GM19328 (cell line): ENCODE measurements around the gene ACP5.
"Not testable (repeated sequence)": the region's sequence is repeated elsewhere in the genome, so short reads cannot be mapped to it uniquely, and the experiment has no call there.

Experiments
- ATAC-seq: cut with Tn5 transposase; IDR thresholded peaks from one replicate; pipeline ENCODE4 v1.9.1; 2021; ENCODE audit warnings: mild to moderate bottlenecking, moderate library complexity; ENCODE audit not compliant: unreplicated experiment

ACP5 gene

DNA sequence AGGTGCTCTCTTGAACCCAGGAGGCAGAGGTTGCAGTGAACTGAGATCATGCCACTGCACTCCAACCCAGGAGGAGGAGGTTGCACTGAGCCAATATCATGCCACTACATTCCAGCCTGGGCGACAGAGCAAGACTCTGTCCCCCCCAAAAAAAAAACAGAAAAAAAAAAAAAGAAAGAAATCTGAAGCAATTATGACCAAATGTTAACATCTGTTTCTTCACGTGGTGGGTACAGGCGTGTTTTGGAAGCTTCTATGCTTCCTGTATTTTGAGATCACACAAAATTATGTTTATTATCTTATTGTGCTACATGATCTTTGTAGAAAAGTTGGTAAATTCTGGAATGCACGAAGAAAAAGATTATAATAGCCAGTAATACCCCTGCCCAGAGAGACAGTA is 2.7 kb upstream of the ACP5 start:
- no peak for ATAC-seq

DNA sequence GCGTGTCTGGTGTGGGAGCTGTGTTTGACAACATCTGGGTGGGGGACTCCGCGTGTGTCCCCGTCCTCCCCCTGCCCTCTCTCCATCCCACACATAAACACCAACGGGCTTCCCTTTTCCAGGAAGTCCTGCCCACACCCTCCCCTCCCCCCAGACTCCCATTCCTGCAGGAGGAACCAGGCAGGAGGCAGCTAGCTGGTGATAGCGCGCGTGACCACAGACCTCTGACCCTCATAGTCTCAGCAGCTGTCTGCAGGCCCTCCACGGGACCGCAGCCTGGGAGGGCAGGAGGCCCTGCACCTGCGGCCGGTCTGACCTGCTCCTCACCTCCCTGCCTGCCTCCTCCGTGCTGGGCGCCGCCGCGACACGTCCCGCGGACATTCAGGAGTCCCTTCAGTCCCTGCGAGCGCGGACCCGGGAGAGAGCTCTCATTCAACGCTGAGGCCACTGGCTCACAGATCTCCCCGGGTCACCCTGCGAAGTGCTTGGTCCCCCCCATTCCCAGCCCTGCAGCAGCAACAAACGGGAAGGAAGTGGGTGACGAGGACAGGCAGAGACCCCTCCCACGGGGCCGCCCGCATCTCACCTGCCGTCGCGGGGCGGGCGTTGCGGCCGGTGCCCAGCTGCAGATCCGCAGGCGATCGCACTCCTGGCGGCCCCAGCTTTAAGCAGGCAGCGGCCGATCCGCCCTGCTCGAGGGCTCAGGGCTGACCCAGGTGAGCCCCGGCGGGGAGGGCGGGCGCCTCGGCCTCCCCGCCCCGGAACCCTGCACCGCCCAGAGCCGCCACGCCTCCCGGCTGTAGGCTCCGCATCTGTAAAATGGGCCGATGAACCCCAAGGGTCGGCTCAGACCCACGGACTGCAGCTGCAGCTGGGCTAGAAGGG is 1.1 kb upstream of the ACP5 start:
- no peak for ATAC-seq

DNA sequence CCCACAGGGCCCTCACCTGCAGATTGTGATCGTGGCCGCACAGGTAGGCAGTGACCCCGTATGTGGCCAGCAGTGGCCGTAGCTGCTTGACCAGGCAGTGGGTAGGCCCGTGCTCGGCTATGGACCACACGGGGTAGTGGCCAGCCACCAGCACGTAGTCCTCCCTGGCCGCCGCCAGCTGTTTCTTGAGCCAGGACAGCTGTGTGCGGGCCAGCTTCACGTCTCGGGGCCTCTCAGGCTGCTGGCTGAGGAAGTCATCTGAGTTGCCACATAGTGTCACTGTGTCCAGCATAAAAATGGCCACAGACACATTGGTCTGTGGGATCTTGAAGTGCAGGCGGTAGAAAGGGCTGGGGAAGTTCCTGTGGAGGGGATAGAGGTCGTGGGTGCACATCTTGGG is 1.2 kb downstream of the ACP5 start:
- no peak for ATAC-seq

DNA sequence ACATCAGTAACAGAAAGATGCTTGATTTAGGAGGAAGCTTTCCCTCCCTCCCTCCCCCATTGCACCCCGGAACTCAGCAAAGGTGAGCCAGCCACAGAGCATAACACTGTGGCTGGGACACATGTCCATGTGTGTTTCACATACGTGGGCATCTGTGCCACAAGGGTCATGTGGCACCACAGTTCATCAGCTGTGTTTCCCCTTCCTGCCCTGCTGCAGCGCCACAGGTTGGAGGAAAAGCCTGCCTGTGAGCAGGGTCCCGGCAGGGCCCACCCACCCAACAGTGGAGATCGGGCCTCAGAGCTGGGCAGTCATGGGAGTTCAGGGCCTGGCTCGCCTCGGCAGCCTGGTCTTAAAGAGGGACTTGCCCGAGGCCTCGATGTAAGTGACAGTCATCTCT is 2.8 kb downstream of the ACP5 start:
- ATAC-seq = no peak

DNA sequence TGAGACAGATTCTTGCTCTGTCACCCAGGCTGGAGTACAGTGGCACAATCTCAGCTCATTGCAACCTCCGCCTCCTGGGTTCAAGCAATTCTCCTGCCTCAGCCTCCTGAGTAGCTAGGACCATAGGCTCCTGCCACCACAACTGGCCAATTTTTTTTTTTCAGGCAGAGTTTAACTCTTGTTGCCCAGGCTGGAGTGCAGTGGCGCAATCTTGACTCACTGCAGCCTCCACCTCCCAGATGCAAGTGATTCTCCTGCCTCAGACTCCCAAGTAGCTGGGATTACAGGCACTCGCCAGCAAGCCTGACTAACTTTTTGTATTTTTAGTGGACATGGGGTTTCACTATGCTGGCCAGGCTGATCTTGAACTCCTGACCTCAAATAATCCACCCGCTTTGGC is 3.7 kb downstream of the ACP5 start:
- not testable (repeated sequence) for ATAC-seq

DNA sequence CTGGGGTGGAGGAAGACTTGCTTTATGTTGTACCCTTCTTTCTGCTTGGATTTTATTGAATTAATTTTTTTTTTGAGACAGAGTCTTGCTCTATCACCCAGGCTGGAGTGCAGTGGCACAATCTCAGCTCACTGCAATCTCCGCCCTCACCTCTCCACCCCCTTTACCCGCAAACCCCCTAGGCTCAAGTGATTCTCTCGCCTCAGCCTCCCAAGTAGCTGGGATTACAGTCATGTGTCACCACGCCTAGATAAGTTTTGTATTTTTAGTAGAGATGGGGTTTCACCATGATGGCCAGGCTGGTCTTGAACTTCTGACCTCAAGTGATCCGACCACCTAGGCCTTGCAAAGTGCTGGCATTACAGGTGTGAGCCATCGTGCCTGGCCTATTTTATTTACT is 4.1 kb downstream of the ACP5 start:
- ATAC-seq = not testable (repeated sequence)

DNA sequence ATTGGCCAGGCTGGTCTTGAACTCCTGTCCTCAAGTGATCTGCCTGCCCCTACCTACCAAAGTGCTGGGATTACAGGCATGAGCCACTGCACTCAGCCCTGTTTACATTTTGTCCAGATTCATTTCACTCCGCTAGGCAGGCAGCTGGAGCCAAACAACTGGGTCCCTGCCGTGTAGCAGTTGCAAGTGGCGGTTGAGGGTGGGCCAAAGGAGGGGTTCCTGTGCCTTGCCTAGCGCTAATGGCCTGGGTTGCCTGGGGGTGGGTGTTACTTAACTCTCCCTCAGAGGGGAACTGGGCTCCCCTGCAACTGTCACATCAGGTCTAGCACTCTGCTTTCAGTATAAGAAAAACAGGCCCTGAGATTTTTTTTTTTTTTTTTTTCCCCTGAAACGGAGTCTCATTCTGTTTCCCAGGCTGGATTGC is 7.4 kb downstream of the ACP5 start:
- ATAC-seq = no peak

DNA sequence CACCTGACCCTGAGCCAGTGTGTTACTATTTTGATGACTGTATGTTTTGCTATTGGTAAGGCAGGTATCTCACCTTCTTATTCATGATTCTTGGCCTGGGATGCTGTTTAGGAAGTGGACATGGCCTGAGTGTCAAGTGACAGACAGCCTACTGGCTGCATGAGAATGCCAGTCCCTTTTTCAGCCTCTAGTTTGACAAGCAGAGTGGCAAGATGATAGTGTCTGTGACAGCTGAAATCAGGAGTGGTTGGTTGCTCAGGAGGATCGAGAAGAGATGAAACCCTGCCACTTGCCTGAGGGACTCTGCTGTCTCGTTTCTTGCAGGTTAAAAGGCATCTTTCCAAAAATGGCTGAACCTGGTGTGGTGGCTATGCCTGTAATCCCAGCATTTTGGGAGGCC is 11.3 kb downstream of the ACP5 start:
- ATAC-seq = no peak

DNA sequence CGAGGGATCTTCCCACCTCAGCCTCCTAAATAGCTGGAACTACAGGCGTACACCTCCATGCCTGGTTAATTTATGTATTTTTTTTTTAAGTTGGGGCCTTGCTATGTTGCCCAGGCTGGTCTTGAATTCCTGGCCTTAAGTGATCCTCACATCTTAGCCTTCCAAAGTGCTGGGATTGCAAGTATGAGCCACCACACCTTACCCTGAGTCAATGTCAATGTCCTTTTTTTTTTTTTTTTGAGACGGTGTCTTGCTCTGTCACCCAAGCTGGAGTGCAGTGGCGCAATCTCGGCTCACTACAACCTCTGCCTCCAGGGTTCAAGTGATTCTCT is 11.8 kb downstream of the ACP5 start:
- ATAC-seq = not testable (repeated sequence)

DNA sequence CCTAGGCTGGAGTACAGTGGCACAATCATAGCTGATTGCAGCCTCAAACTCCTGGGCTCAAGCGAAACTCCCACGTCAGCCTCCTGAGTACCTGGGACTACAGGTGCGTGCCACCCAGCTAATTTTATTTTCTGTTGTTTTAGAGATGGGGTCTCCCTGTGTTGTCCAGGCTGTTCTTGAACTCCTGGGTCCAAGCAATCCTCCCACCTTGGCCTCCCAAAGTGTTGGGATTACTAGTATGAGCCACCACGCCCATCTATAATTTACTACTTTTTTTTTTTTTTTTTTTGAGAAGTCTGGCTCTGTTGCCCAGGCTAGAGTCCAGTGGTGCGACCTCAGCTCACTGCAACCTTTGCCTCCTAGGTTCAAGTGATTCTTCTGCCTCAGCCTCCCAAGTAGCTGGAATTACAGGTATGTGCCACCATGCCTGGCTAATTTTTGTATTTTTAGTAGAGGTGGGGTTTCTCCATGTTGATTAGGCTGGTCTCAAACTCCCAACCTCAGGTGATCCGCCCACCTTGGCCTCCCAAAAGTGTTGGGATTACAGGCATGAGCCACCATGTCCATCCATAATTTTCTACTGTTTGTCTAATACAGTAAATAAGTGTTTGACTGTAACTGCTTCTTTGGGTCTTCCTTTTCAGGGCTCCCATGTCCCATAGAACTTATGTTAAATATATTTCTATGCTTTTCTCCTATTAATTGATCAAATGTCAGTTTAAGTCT is 13.2 kb downstream of the ACP5 start:
- not testable (repeated sequence) for ATAC-seq

DNA sequence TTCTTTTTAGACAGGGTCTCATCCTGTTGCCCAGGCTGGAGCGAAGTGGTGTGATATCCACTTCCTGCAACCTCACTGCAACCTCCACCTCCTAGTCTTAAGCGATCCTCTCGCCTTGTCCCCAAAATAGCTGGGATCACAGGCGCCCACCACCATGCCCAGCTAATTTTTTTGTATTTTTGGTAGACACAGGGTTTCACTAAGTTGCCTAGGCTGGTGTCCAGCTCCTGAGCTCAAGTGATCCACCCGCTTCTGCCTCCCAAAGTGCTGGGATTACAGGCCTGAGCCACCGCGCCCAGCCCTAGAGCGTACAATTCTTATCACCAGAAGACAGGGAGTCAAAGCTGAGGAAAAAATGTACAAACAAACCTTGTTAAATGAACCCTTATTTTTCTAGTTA is 13.9 kb downstream of the ACP5 start:
- ATAC-seq = no peak

DNA sequence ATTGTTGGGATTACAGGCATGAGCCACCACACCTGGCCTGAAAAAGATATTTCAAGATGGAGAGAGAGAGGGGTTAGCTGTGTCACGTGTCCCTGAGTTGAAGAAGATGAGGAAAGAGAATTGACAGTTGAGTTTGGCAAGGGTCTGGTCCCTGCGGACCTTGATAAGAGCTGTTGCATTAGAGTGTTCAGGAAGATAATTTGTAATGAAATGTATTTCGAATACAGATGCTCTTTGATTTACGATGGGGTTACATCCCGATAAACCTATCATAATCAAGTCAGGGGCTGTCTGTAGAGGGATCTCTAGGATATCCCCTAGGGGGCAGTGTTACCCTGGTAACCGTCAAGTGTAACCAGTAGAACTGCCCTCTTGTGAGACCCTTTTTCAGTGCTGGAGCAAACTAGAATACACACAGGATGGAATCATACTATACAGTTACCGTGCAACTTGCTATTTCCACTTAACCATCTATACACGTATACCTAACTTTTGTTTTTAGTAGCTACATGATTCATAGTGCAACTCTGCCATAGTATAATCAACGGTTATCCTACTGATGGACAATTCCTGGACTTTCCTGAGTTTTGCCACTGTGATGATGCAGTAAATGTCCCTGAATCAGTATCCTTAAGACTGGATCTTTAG is 16.9 kb downstream of the ACP5 start:
- no peak for ATAC-seq

DNA sequence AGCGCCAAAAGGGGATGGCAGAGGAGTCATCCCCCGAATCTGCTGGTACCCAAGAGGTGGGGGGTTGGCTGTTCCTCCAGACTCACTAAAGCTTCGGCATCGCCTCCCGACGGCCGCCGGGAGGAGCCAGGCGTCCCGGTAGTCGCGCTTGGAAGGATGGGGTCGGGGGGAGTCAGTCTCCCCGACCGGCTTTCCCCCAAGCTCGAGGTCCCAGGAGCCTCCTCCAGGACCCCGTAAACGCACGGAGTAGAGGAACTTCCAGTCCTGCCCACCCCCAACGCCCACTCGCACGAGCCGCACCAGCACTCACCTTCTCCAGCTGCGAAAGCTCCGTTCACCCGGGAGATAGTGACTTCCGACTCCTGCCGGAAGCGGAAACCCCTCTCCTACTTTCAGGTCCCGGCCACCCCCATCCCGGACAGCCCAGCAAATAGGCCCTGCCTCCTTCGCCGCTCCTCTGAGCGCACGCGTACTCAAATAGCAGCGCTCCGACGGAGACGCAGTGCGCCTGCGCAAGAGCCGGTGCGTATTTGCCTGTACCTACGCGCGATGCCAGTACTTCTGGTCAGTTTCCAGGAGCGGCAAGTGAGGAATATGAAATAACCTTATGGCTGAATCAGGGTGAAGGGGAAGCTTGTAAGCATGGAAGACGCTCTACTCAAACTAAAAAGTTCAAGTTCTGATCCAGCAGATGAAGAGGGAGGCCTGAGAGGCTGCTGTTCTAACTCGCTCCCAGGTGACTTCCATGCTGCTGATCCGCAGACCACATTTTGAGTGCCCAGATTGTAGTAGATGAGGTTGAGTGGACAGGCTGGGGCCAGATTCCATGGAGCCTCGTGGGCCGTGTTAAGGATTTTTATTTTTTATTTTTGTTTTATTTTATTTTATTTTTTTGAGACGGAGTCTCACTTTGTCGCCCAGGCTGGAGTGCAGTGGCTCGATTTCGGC is 18.3 kb downstream of the ACP5 start, which contains the start of gene ELOF1:
Gene ELOF1 (minus strand): TSS at position 350 of the 948 bp plus-strand sequence. CDS start 4,883 bp downstream, outside the sequence.
- peak; percentile 62 for ATAC-seq

DNA sequence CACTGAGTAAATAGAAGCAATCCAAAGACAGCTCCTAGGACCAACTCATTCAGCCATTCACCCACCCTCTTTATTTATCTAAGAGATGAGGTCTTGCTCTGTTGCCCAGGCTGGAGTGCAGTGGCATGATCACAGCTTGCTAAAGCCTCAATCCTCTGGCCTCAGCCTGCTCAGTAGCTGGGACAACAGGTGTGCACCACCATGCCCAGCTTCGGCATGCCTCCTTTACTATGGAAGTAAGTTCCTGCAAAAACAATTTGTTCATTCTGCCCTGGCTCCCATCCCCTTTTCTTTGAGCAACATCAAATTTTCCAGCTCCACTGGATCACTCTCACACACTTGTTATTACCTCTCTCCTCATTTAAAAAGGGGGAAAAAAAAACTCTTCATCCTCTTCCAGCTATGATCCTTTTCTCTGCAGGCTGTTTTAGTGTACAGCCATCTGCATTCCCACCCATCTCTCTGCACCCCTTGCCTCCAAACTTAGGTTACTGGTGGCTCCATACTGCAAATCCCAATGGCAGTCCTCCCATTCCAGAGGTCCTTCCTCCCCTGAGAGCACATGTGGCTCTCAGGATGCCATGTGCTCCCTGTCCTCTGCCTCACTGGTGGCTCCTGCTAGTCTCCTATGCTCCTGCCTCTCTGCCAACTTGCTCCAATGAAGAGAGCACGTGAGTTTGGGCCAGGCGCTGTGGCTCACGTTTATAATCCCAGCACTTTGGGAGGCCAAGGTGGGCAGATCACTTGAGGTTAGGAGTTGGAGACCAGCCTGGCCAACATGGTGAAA is 20.6 kb downstream of the ACP5 start:
- ATAC-seq = no peak

DNA sequence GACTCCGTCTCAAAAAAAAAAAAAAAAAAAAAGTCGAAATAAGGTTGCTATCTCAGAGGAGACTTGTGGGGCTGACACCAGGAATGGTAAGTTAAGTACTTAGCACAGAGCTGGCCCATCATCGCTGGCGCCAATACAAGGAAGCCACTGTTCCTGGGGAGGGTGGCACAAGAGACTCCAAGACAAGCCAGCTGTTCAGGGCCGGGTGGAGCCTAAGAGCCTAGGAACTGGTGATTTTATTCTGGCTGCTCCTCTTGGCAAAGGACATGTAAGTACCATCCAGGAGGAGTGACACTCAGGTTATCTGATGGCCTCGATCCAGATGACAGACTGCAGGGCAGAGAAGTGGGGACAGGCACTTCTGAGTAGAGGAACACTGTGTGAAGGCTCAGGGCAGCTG is 22.2 kb downstream of the ACP5 start:
- ATAC-seq = no peak

DNA sequence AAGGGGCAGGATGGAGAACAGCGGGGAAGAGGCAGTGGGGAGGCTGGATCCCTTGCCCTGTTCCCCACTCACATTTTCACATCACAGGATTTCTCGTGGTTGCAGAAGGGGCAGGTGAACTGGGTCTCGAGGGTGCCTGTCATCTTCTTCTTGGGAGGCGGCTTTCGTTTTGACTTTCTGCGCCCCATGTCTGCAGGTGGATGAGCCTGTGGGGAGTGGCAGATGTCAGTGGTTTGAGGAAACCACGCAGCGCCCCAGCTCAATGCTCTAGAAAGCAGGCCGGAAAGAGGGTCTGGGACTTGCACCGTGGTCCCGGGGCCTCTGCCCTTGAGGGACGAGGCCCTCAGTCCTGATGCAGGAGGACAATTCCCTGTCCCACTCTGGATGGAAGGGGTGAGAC is 23.3 kb downstream of the ACP5 start:
- no peak for ATAC-seq

DNA sequence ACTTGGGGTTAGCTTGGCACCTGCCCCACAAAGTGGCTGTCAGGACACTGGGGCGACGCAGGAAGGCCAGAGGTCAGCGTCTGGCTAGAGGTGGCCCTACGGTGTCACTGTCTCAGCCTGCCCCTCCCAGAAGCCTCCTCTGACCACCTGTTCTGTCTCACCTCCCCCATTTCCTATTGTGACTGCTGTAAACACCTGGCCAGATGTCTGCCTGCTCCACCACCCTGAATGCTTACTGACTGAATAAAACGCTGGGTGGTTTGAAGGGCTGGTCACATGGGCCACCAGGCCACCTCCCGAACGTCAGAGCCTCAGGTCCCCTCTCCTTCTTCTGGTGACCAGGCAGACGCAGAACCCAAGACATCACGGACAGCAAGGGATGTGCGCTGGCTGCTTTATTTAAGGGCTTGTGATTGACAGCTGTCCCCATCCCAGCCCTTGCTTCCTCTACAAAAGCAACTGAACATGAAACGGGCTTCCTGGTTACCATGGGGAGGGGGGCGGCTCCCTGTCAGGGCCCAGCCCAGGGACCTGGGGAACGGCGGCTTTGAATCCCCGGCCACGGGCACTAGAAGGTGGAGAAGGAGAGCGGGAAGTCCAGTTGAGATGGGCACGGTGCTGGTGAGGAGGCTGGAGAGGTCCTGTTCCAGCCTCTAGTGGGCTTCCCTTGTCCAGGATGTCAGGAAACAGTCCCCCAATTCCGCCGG is 24.6 kb downstream of the ACP5 start:
- no peak for ATAC-seq

DNA sequence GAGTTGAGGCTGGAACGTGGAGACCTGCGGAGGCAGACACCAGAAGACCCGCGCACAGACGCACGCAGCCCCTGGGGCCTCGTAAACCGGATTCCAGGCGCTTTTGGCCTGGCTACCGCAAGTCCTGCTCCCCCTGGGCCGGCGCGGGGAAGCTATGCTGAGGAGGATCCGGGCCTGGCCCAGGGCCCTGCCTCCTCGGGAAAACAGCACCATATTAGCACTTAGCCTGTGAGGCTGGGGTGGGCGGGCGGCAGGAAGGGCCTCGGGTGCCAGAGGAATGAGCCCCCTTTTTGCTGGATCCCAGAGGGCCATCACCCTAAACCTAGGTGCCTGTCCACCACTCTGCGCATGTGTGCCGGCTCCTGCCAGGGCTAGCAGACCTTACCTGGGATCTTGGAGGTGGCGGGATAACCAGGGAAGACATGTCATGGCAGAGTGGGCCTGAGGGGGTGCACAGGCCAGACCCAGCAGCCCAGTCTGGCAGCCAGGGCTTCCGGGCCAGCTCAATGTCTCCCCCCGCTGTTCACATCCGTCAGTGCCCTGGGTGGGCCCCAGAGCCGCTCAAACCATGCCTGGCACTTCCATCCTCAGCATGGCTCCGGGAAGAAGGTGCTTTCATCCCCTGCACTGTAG is 25.7 kb downstream of the ACP5 start:
- no peak for ATAC-seq

DNA sequence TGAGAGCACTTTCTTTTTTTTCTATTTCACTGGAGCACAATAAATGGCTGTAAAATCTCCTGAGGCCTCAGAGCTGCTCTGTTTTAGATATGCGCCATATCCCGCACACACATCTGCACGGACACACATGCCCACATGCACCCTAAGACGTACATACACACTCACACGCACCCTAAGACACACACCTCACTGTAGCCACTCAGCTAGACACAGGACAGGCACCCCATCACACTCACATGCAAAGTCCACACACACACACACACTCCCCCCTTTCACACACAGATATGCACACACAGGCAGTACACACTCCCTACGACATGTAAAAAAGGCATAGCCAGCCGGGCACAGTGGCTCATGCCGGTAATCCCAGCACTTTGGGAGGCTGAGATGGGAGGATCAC is 27.2 kb downstream of the ACP5 start:
- no peak for ATAC-seq
